IPS-18c (cell line): ENCODE measurements around the gene TEX13A.

Source experiments
- H3K4me3 ChIP-seq: 2 replicates; pipeline ENCODE4 v1.7.0; 2013; ENCODE audit warnings: low read depth, mild to moderate bottlenecking, low read length, moderate library complexity; ENCODE audit not compliant: insufficient read depth
- H3K9me3 ChIP-seq: one replicate; pipeline ENCODE4 v1.6.1; 2013; ENCODE audit warnings: mild to moderate bottlenecking, low read length, moderate library complexity; ENCODE audit not compliant: control insufficient read depth, insufficient read depth

The TEX13A gene

GRCh38 chrX:105191878-105192277 lies 28.6 kb downstream of the TEX13A start:
- Histone ChIP-seq H3K9me3 (no peaks in the 10 kb centered on the region), H3K4me3 (no peak overlapping the region)

GRCh38 chrX:105190252-105190853 lies 30.1 kb downstream of the TEX13A start:
- Histone ChIP-seq H3K9me3 (no peaks in the 10 kb centered on the region), H3K4me3 (no peak overlapping the region)

- H3K9me3 ChIP-seq = no peaks in the 10 kb centered on the region
- no peak overlapping the region for H3K4me3 ChIP-seq
Observed at GRCh38 chrX:105189093-105189492, 31.4 kb downstream of the TEX13A start.

GRCh38 chrX:105179644-105180043 lies 40.9 kb downstream of the TEX13A start:
- Histone ChIP-seq H3K9me3 (no peaks in the 10 kb centered on the region), H3K4me3 (no peak overlapping the region)

- peaks cover 2% of the 10 kb centered on the region for H3K9me3 ChIP-seq
- no peak overlapping the region for H3K4me3 ChIP-seq
Observed at GRCh38 chrX:105173071-105173470, 47.4 kb downstream of the TEX13A start.
